Ovary (tissue), 3 donors: Measurements from ENCODE around the gene RABGEF1.
"Not testable (repeated sequence)": the region's sequence is repeated elsewhere in the genome, so short reads cannot be mapped to it uniquely, and the experiment has no call there.

Source experiments
- EP300 ChIP-seq: sonication (generic); formaldehyde crosslinking; IDR thresholded peaks from one replicate; pipeline ENCODE4 v1.6.1; 2017; ENCODE audit warnings: antibody characterized with exemption
- POLR2A ChIP-seq: fragments of 450-650 bp; IDR thresholded peaks from one replicate; pipeline ENCODE4 v1.6.1; 2017; ENCODE audit warnings: antibody characterized with exemption, mild to moderate bottlenecking, moderate library complexity
- TF ChIP-seq, protein P1 (sequence below), 3 donors: fragments of 450-650 bp in 2 of 3; fragments of 200-600 bp in 1 of 3; IDR thresholded peaks; one replicate each; pipeline versions ENCODE4 v1.5.1 to v1.8.0; 2016 to 2022; ENCODE audit warnings: antibody characterized with exemption in 3 of 3, mild to moderate bottlenecking in 1 of 3
- donor health status: DM: no; HTN: no; CAD: no.

DNA sequence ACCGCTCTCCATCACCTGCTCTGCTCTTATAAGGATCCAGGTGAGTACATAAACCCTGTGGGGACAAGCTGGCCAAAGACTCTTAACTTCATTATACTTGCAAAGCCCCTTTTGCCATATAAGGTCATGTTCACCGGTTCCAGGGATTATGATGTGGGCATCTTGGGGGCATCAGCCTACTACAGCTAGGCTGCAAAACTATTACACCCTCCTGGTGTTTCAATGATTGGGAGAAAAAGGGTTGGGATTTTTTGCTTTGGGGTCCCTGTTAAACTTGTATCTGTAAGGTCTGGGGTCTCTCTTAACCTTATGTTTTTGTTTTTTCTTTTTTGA, 107.0 kb downstream of the RABGEF1 start:
- TF ChIP-seq, protein P1, sequence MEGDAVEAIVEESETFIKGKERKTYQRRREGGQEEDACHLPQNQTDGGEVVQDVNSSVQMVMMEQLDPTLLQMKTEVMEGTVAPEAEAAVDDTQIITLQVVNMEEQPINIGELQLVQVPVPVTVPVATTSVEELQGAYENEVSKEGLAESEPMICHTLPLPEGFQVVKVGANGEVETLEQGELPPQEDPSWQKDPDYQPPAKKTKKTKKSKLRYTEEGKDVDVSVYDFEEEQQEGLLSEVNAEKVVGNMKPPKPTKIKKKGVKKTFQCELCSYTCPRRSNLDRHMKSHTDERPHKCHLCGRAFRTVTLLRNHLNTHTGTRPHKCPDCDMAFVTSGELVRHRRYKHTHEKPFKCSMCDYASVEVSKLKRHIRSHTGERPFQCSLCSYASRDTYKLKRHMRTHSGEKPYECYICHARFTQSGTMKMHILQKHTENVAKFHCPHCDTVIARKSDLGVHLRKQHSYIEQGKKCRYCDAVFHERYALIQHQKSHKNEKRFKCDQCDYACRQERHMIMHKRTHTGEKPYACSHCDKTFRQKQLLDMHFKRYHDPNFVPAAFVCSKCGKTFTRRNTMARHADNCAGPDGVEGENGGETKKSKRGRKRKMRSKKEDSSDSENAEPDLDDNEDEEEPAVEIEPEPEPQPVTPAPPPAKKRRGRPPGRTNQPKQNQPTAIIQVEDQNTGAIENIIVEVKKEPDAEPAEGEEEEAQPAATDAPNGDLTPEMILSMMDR (IDR thresholded peaks at IDR 0.05) = not testable (repeated sequence)
- not testable (repeated sequence) for TF ChIP-seq POLR2A, EP300
